KOPT-K1 (cell line): ENCODE data around the gene TNXB.
A peak's percentile ranks its signal among the peaks of the same experiment; 100 is the strongest.
"Not testable (repeated sequence)": the region's sequence is repeated elsewhere in the genome, so short reads cannot be mapped to it uniquely, and the experiment has no call there.

Experiments used
- H3K27ac ChIP-seq: fragments of 200-600 bp; sonication (generic); 2 replicates; pipeline ENCODE4 v1.5.1; 2016; ENCODE audit warnings: antibody characterized with exemption, mild to moderate bottlenecking, low read depth, low read length; ENCODE audit not compliant: poor library complexity, severe bottlenecking
- H3K36me3 ChIP-seq: fragments of 200-600 bp; sonication (generic); 2 replicates; pipeline ENCODE4 v1.5.1; 2017; ENCODE audit warnings: antibody characterized with exemption, mild to moderate bottlenecking, low read length, moderate library complexity; ENCODE audit not compliant: insufficient read depth
- H3K9me3 ChIP-seq: fragments of 200-600 bp; sonication (generic); 2 replicates; pipeline ENCODE4 v1.5.1; 2017; ENCODE audit warnings: antibody characterized with exemption, low read length, mild to moderate bottlenecking; ENCODE audit not compliant: insufficient read depth, poor library complexity, severe bottlenecking

The TNXB gene

DNA sequence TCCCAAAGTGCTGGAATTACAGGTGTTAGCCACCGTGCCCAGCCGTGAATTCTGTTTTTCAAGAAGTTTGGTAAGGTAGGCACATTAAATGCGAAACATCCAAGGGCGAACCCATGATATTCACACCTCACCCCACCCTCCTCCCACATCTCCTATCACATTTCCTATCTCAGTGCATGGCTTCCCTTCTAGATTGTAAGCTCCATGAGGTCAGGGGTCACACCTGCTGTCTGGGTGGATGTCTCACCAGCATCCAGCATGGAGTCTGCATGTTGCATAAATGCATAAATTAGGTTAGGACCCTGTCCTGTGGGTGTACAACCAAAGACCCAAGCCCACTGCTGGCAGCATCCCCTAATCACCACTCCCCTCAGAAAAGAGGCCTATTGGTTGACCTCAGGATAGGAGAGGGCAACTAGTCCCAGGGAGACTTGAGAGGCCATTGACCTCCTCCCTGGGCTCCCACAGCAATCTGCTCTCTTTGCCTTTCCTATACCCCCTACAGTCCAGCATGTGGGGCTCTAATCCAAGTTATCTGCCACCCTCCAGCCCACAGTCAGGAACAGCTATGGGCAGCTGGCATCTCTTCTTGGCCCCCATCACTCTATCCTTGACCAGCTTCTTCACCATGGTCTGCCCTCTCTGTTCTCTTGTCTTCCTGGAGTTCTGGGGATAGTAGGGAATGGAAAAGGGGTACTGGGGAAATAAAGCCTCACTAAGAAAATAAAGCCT lies 38.4 kb upstream of the TNXB start:
- no peak overlapping the region for H3K27ac ChIP-seq
- no peaks in the 10 kb centered on the region for H3K36me3 ChIP-seq
- no peaks in the 10 kb centered on the region for H3K9me3 ChIP-seq

GRCh38 chr6:32146687-32147086 lies 37.5 kb upstream of the TNXB start:
- Histone ChIP-seq H3K36me3 (no peaks in the 10 kb centered on the region), H3K27ac (no peak overlapping the region), H3K9me3 (no peaks in the 10 kb centered on the region)

- no peak overlapping the region for H3K27ac ChIP-seq
- no peaks in the 10 kb centered on the region for H3K36me3 ChIP-seq
- no peaks in the 10 kb centered on the region for H3K9me3 ChIP-seq
These were observed 37.1 kb upstream of the TNXB start for GRCh38 chr6:32146287-32146686.

DNA sequence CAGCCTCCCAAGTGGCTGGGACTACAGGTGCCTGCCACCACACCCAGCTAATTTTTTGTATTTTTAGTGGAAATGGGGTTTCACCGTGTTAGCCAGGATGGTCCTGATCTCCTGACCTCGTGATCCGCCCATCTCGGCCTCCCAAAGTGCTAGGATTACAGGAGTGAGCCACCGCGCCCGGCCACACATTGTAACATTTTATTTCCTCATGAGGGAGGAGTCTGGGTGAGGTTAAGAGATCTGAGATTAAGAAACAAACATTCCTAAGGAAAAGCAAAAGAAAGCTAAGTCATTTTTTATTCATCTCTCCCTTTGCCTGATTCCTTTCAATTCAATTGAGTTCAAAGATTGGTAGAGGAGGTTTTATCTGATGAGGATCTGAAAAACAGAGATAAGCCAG lies 35.1 kb upstream of the TNXB start:
- not testable (repeated sequence) for H3K27ac ChIP-seq, H3K36me3 ChIP-seq, H3K9me3 ChIP-seq

DNA sequence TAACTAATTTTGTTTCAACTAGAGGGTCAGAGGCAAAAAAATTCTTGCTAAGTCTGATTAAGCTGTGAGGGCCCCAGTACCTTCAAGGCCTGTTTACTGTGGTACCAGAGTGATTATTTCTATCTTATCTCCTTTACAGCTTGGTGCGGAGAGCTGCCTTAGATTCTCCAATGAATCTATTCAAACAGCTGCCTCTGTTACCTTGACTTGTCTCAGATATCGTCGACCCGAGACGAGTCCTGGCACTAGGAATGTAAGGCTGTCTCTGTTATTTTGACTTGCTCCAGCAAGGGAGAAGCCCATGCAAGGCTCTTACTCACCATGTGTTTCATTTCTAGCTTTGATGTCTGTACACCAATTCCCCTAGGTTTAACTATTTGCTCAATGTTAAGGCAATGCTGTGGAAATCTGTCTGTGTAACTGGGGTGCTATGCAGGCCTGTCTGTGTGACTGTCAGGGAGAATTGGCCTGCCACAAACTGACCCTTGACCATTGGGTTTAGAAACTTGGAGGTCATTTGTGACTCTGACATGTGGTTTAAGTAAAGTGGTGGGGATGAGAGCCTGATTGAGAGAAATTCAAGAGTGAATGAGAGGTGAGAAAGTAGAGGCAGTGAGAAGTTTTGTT lies 31.4 kb upstream of the TNXB start:
- no peaks in the 10 kb centered on the region for H3K9me3 ChIP-seq
- H3K27ac ChIP-seq = no peak overlapping the region
- no peaks in the 10 kb centered on the region for H3K36me3 ChIP-seq

DNA sequence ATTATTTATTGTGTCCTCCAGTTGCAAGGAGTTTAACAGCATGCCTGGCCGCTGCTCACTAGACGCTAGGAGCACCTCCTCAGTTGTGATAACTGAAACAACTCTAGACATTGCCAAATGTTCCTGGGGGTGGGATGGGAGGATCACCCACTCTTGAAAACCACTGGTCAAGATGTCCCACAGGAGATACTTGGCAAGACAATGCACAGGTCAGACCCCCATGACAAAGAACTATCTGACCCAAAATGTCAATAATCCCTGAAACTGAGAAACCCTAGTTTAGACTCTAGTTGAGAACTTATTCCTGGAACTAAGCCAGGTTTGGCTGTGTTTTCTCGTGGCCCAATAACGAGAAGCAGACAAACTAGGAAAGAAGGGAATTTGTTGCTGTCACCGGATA lies 30.5 kb upstream of the TNXB start:
- H3K27ac ChIP-seq = no peak overlapping the region
- H3K9me3 ChIP-seq = no peaks in the 10 kb centered on the region
- no peaks in the 10 kb centered on the region for H3K36me3 ChIP-seq

- no peaks in the 10 kb centered on the region for H3K36me3 ChIP-seq
- H3K9me3 ChIP-seq = no peaks in the 10 kb centered on the region
- no peak overlapping the region for H3K27ac ChIP-seq
These were observed 28.3 kb upstream of the TNXB start for GRCh38 chr6:32137454-32137853.

DNA sequence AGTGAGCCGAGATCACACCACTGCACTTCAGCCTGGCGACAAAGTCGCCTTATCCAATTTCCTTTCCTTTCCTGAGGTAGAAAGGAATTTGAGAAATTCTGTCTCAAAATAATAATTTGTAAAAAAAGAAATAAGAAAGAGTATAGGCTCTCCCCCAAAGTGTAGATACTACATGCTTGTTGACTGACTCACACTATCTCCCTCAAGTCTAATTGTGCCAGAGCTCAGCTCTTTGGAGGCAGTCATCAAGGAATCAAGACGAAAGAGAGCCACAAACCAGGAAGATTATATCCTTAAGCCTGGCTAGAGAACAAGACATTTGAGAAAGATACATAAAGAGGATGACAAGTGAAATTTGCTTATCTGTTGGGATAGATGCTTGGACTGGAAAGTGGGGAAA lies 24.6 kb upstream of the TNXB start:
- Histone ChIP-seq H3K36me3 (no peaks in the 10 kb centered on the region), H3K27ac (no peak overlapping the region)

GRCh38 chr6:32132110-32132509 lies 23.0 kb upstream of the TNXB start:
- no peaks in the 10 kb centered on the region for H3K36me3 ChIP-seq
- H3K27ac ChIP-seq = no peak overlapping the region
- no peaks in the 10 kb centered on the region for H3K9me3 ChIP-seq

More for the DNA sequence above, 24.6 kb upstream of the TNXB start:
- no peaks in the 10 kb centered on the region for H3K9me3 ChIP-seq

DNA sequence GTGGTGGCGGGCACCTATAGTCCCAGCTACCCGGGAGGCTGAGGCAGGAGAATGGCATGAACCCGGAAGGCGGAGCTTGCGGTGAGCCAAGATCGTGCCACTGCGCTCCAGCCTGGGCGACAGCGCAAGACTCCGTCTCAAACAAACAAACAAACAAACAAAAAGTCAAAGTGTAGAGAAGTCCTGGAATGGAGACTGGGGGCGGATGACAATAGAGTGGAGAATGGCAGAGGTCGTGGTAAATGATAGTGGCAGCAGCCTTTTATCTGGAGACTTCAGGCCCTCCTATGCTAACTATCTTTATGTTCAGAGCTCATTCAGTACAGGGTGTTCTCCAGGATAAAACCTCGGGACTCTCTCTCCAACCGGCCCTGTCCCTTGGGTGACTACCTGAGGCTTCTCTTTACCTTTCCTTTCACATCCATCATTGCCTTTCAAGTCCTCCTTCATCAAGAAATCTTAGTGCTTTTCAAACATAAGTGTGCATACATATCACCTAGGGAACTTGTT lies 22.4 kb upstream of the TNXB start:
- Histone ChIP-seq H3K27ac (no peak overlapping the region), H3K9me3 (no peaks in the 10 kb centered on the region), H3K36me3 (peaks cover 6% of the 10 kb centered on the region; the same call in 1 of the 2 replicates)

DNA sequence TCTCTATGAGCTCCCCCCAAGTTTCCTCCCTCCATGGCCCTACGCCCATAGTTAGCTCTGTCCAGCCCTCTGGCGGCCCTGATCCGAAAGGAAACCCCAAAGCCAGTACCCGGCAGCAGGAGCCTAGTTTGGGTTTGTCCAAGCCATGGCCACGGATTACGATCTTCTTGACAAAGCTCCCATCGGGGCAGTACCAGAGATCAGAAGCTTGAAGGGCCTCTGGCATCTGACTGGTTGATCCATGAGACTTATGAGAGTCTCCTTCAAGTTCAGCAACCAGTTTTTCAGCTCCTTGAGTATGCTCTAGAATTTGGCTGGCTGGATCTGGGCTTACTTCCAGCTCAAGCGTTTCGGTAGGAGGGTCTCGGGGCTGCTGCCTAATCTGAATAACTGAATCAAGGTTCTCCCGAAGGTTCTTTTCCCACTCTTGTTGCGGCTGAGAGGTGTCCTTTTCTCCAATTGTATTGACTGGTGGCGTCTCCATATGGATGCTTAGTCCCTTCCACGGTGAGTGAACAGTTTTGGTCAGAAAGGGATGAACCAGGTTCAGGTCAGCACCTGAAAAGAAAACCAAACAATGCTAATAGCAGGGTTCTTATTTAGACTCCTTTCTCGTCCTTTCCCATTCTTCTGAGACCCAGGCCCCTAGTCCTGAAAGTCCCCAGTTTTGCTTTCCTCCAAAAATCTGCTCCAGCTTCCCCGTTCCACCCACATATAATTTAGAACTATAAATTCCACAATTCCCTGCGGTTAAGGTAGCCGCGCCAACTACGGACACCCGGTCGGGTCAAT lies 20.4 kb upstream of the TNXB start:
- Histone ChIP-seq H3K36me3 (peaks cover 25% of the 10 kb centered on the region), H3K9me3 (no peaks in the 10 kb centered on the region), H3K27ac (peak overlapping the region; percentile 68)

DNA sequence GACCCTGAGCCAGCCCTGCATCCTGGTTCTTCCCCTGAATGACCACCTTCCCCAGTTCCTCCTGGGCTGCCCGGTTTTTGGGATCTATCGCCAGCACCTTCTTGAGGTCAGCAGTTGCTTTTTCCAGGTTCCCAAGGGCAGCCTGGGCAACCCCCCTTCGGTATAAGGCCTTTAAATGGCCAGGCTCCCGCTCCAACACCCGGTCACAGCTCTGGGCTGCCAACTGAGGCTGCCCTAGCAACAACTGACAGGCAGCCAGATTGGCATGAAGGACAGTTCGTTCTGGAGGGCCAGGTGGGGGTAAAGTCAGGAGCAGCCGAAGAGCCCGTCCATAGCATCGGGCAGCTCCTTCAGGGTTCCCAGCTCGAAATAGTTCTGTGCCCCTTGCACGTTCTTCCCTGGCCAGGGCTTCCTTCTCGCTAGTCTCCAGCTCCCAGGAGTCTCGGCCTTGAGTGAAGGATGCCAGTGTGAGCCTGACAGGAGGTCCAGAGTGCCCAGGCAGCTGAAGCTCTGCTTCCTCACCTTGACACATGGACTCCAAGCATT lies 19.7 kb upstream of the TNXB start:
- H3K36me3 ChIP-seq = peaks cover 32% of the 10 kb centered on the region
- no peaks in the 10 kb centered on the region for H3K9me3 ChIP-seq
- H3K27ac ChIP-seq = peak overlapping the region; percentile 68

DNA sequence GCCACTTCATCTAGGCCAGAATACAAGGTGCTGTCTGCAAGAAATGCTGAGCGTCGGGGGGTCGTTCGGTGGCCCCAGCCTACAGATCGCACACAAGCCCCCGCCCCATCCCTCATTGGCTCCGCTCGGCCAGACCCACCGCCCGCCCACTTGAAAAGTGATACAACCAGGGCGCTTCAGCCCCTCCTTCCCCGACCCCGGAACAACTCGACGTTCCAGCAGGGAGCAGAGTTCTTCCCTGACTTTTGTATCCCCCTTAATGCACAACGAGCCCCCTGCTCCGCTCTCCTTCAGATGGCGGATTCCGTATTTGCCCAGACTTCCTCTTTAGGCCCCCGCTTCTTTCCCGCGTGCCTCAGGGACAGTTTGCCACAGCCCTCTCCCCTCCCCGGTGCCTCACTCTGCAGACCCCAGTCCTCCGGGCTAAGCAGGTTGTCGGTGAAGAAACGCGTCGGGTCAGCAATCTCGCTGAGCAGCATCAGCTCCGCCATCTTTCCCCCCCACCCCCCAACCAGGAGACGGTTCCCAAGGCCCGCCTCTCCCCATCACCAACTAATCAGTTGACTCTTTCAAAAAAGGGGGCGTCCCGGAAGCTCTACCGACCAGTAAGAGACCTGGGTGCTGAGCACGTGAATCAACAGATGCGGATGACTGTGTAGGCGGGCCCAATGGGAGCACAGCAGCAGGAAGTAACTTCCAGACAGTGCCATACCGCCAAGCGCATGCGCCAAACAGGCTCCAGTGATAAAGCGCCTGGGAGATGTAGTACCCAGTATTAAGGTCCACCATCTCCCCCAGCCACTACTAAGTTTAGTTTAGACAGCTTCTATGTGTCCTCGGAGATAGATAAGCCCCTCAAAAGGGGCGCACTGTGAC lies 18.8 kb upstream of the TNXB start, which contains the start of gene ATF6B:
Gene ATF6B (minus strand): TSS at position 530 of the 876 bp plus-strand sequence. CDS start 39 bp downstream, at position 491.
- no peaks in the 10 kb centered on the region for H3K9me3 ChIP-seq
- H3K36me3 ChIP-seq = peaks cover 41% of the 10 kb centered on the region
- H3K27ac ChIP-seq = peak within 1 kb of the TSS; percentile 82

DNA sequence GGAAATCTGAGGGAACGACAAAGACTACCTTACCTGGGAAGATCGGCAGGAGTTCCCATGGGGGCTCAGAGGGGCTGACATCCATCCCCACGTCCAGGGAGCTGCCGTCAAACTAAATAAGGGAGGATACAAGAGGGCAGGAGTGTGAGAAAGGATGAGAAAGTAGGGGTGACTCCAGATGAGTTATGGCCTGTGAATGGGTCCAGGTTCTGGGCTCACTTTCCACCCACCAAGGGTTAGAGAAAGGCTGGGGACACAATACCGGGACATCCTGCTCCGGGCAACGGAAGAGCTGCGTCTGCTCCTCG lies 18.2 kb upstream of the TNXB start:
- Histone ChIP-seq H3K36me3 (peaks cover 44% of the 10 kb centered on the region), H3K27ac (peak overlapping the region; percentile 82), H3K9me3 (no peaks in the 10 kb centered on the region)
